Measurements from ENCODE around the gene MCCC1. TPM values are rescaled to one million over a fixed set of nuclear protein-coding genes. Genes with fewer than 3 reads are reported as not detected.

MCCC1 gene
- total and polyA plus RNA-seq, 10 of the 15 experiments (the other 5 are each of a cell fraction or from before 2014, with no cell fraction given): 35.0 to 71.7 (median 47.0) TPM

- TF ChIP-seq RFX5 (IDR thresholded peaks at IDR 0.05; ENCODE audit: low read depth, low read length) (no peak), WRNIP1 (IDR thresholded peaks at IDR 0.05; ENCODE audit: borderline replicate concordance, low read depth, low read length) (no peak), ZBTB40 (IDR thresholded peaks at IDR 0.05; ENCODE audit: borderline replicate concordance) (no peak), CTCF (IDR thresholded peaks at IDR 0.05 in 2 of 3, conservative IDR thresholded peaks at IDR 0.05 in 1 of 3; ENCODE audit: control insufficient read depth in 2 of 3, extremely low read depth in 1 of 3, insufficient read depth in 1 of 3, low read depth in 3 of 3, low read length in 3 of 3) (no peak), POU2F2 (IDR thresholded peaks at IDR 0.05; ENCODE audit: borderline replicate concordance, low read depth, low read length) (no peak), ZBTB33 (IDR thresholded peaks at IDR 0.05) (no peak), BRCA1 (IDR thresholded peaks at IDR 0.05; ENCODE audit: low read depth, low read length) (no peak), NFIC (IDR thresholded peaks at IDR 0.05; ENCODE audit: low read depth, low read length) (0 out of 2 replicates have a peak, but pooled peaks have one; percentile 14), CREM (IDR thresholded peaks at IDR 0.05; ENCODE audit: low read depth) (no peak), CUX1 (IDR thresholded peaks at IDR 0.05; ENCODE audit: insufficient replicate concordance, low read depth, low read length) (no peak), SPI1 (IDR thresholded peaks at IDR 0.05; ENCODE audit: borderline replicate concordance, insufficient read depth, low read depth, low read length) (peak; percentile 90), MEF2B (IDR thresholded peaks at IDR 0.05; ENCODE audit: partially characterized antibody, poor library complexity, severe bottlenecking) (peak; percentile 0), MAX (IDR thresholded peaks at IDR 0.05; ENCODE audit: low read depth, low read length) (no peak), USF2 (IDR thresholded peaks at IDR 0.05; ENCODE audit: borderline replicate concordance, low read depth, low read length) (no peak), NR2C2 (IDR thresholded peaks at IDR 0.05; ENCODE audit: borderline replicate concordance, control insufficient read depth, insufficient read length, low read depth) (no peak)
Observed at GRCh38 chr3:183099838-183100204, 525 bp upstream of the MCCC1 start (continued).

All from GM12878 (cell line).